NK-92 (cell line): ENCODE data around the gene GALNT9.
"Not testable (repeated sequence)": the region's sequence is repeated elsewhere in the genome, so short reads cannot be mapped to it uniquely, and the experiment has no call there.

Source experiments
- DNase-seq: peaks from one replicate; lab custom pipeline; 2025; ENCODE audit not compliant: unreplicated experiment; lab: John Stamatoyannopoulos, UW

The GALNT9 gene

DNA sequence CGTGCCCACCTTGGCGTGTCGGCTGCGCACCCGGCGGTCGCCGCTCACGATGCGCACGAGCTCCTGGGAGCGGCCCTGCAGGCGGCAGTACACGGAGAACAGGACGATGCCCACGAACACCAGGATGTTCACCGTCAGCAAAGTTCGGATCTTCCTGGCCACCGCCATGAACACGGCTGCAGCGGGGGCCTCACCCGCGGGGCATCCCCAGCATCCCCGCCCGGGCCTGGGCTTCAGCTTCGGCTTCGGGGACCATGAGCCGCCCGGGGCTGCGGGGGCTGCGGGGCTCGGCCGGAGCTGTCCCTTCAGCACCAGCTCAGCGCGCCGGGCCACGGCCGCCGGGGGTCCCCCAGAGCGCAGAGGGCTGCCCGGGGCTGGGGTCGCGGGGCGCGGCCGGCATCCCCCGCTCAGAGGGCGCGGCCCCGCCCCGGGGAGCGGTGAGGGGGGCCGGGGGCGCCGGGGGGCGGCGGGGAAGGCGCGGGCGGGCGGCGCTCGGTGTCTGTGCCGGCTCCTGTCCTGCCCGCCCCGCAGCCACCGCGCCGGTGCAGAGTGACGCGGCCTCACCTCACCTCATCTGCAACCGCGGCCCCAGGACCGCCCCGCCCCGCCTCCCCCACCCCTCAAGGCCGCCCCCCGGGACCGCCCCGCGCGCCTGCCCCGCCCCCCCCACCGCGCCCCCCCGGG, at the start of gene GALNT9:
GALNT9 (minus strand) TSS at position 554 of the 684 bp plus-strand sequence; CDS start at position 168, 386 bp downstream.
- DNase-seq, result no peak

DNA sequence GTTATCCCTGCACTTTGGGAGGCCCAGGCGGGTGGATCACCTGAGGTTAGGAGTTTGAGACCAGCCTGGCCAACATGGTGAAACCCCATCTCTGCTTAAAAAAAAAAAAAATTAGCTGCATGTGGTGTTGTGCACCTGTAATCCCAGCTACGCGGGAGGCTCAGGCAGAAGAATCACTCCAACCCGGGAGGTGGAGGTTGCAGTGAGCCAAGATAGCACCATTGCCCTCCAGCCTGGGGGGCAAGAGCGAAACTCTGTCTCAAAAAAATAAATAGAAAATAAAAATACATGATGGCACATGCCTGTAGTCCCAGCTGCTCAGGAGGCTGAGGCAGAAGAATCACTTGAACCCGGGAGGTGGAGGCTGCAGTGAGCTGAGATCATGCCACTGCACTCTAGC, 49.7 kb upstream of the GALNT9 start:
- DNase-seq, result not testable (repeated sequence)

DNA sequence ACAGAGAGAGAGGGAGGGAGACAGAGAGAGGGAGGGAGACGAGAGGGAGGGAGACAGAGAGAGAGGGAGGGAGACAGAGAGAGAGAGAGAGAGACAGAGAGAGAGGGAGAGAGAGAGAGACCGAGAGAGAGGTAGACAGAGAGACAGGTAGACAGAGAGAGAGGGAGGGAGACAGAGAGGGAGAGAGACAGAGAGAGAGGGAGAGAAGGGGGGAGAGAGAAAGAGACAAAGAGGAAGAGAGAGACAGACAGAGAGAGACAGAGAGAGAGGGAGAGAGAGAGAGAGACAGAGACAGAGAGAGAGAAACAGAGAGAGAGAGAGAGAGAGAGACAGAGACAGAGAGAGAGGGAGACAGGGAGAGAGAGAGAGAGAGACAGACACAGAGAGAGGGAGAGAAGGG, 47.8 kb upstream of the GALNT9 start:
- no peak for DNase-seq

DNA sequence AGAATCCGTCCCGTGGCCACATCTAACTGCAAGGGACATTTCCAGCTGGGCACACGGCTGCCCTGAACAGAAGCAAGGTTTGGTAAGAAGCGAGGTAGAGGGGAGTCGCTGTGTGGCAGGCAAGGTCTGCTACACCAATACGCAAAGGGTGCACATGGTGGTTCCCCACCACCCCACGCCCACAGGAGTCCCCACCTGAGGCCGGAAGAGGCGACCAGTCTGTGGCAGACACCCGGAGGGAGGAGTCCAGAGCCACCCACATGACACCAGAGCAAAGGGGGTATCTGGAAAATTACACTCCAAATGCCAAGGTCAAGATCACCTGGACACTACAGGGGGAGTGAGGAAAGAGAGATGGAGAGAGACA, 47.1 kb upstream of the GALNT9 start:
- DNase-seq, result no peak

DNA sequence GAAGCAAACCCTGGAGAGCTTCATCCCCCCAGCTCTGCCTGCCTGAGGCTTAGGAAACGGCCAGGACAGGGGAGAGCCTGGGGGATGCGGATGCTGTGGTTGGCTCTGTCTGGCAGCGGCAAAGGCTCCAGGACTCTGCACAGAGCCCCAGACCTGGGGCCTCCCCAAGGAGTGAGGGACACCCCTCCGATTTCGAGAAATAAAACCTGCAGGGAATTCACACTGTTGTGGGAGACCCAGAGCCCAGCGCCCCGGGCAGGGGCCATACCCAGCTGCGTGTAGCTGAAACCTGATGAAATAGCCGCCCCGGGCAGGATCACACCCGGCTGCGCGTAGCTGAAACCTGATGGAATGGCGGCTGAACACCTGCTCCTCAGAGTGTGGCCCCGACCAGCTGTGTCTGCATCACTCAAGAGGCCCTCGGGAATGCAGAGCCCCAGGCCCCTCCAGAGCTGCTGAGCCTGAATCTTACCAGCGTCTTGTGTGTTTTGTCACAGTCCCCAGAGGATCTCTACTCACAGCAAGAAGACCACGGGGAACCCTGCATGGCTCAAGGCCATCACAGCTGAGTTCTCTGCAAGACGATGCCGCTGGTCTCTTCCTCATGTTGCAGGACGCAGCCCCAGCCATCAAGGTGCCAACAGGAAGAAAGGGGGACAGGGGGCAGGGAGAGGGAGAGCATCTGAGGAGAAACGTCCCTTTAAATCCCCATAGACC, 46.5 kb upstream of the GALNT9 start:
- DNase-seq, result no peak

DNA sequence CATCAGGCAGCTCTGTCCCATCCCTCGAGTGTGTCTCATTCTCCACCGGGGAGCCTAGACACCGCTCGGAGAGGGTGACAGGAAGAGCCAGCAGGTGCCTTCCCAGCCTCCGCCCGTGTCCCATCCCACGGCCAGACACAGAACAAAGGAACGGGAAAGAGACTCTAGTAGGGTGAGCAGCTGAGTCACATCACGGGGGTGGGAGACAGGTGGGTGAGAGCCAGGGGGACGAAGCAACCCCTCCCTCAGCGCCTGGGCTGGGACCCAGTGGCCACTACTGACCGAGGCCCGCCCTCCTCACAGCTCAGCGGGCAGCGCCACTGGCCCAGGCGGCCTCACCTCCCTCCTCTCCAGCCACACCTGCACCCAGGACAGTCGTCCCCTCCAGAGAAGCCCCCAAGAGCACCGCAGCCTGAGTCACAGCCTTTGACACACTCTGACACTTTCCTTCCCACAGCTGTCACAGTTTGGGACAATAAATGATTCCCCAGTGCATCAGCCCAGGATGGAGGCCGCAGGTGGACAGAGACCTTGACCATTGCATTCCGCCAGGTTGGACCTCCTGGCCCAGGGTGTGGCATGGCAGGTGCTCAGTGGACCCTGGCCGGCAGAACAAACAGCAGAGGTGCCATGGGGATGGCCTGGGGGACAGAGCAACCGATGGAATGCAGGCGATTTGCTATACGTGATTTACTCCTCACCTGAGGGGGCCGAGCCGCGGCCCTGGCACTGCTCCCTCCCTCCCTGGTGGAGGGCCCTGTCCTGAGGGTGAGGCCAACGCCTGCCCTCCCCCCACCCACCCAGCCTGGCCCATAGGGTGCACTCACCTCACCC, 45.4 kb upstream of the GALNT9 start:
- no peak for DNase-seq

DNA sequence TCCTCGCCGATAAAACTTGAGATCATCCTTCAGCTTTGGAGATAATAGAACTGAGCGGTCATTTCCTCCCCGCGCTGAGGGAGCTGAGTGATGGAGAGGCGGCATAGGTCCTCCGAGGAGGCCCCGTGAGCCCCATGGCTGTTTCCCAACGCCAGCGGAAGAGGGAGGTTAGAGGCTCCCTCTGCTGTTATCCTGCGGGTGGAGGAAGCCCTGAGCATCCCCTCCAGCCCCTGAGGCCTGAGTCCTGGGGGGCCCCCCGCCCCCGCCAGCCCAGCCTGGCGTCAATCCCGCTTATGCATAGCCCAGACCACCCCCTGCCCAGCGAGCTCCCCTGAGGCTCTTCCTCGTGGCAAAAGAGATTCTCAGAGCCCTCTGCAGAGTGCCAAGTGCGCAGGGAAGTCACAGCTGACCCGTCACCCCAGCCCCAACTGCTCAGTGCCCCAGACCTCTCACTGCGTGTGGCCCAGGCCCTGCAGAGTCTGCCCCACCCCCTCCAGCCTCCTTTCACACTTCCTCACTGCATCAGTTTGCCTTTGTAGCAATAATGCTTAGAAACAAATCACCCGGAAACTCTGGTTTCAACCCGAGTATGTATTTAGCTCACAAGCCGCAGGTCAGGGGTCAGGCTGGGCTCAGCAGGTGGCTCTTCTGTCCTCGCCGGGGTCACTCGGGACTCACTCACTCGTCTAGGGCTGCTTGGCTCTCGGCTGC, 44.7 kb upstream of the GALNT9 start:
- DNase-seq, result no peak

DNA sequence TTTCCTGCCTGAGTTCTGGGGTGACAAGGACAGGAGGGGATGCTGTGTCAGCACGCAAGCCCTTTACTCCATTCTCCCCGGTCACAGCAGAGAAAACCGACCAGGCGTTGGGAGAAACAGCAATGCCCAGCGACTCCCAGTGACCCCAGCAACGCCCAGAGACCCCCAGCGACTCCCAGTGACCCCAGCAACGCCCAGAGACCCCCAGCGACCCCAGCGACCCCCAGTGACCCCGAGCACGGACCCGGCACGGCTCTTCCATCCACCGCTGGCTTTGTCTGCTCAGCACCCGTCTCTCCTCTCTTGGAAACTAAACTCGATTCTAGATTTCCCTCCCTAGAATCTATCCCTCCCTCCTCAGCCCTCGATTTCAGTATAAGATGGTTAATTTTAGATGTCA, 38.5 kb upstream of the GALNT9 start:
- DNase-seq, result no peak

DNA sequence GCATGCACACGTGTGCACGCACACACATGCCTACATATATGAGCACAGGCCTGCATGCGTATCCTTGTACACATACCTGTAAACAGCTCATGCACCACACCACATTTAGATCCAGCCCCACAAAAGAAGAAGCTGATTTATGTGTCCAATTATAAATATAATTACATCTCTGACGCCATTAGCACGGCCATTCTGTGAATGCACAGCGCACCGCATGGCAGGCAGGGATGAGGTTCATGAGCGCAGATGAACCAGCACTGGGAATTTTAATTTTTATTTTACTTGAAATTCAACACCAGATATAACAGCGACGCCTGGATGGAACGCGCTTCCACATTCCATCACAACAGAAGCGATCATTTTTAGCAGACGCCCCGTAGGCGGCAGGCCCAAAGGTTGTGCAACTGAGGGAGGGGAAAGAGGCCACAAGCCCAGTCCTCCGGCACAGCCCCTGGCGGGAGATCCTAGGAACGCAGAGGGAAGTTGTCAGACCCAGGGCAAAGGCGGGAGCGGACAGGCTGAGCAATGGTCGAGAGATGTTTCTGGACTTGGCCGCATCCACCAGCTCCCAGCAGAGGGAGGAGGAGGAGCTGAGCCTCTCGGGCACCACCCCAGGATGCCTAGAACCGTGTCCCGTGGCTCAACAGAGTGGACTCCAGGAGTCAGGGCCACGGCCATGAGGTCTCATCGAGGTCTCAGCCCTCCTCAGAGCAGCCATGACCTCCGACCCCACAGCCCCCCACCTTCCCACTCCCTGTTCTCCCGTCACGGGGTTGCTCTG, 37.9 kb upstream of the GALNT9 start:
- no peak for DNase-seq

DNA sequence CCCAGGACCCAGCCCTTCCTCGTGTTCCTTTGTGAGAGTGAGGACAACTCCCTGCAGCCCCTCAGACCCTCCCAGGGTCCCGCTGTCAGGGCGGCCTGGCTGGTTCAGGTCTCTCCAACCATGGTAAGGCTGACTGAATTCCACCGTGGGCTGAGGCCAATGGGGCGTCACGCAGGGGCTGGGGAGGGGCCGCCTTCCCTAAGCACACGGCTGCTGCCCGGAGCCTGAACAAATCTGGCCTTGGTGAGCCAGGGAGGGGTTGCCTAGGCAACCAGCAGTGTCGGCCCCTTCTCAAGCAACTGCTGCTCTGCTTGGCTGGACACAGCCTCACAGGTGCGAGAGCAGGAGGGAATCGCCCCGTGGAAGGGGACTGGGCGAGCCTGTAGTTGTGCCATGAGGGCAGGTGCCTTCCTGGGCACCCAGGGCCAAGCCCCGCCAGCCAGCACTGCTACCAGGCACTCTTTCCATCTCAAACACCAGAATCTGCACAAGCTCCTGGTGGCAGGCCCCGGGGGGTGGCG, 37.0 kb upstream of the GALNT9 start:
- DNase-seq, result no peak

DNA sequence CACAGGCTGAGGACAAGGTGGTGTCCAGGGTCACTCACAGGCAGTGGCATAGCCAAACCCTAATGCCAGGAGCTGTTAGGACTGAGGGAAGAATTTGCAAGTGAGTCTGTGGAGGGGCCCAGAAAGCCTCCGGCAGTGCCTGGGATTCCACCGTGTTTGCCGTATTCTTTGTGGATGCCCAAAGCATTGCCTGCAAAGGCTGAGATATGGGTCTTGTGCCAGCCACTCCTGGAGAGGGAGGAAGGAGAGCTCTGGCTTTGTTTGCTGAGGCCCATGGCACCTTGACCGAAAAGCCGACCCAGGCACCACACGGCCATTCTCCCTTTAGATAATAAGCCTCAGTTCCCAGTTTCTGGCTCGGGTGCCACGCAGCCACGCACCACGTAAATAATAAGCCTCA, 35.8 kb upstream of the GALNT9 start:
- no peak for DNase-seq

DNA sequence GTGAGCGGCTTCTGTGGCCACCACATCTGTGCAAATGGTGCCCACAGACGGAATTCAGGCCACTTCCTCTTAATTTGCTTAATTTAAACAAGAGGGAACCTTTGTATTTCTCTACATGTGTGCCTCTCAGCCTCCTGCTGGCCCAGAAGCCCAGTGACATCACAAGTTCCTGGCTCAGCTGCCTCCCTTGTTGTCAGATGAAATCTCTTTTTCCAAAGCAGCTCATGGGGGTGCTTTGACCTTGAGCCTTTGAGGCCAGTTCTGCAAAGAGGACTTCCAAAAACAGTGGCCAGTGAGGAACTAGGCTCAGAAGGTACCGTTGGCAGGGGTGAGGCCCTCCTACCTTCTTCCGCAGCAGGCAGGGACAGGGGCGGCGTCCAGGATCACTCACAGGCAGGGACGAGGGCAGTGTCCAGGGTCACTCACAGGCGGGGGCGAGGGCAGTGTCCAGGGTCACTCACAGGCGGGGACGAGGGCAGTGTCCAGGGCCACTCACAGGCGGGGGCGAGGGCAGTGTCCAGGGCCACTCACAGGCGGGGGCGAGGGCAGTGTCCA, 35.0 kb upstream of the GALNT9 start:
- DNase-seq, result no peak

DNA sequence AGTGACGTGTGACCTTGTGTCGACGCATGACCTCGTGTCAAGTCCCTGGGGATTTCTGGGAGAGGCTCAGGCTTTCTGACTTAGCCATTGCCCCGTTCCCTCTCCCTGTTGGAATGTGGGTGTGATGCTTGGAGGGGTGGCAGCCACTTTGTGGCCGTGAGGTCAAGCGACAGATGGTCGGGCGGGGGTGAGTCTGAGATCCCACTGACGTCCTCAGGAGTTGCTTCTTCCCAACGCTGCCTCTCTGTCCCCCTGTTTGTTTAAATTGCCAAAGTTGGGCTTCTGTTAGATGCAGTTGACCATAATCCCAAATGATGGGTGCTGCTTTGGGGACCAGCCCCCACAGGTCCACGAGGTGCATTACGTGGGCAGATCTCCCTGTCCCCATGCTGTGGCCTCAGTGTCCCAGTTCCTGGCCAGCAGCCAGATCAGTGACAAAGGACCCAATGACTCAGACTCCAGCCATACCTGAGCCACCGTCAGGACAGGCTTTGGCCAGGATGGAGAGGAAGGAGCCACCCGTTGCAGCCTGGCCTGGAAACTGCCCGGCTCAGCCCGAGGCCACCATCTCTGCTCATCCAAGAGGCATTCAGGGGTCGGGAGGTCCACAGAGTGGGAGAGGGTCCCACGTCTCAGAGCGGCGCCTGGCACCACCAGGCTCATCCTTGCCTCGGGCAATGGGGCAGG, 34.4 kb upstream of the GALNT9 start:
- DNase-seq, result no peak

DNA sequence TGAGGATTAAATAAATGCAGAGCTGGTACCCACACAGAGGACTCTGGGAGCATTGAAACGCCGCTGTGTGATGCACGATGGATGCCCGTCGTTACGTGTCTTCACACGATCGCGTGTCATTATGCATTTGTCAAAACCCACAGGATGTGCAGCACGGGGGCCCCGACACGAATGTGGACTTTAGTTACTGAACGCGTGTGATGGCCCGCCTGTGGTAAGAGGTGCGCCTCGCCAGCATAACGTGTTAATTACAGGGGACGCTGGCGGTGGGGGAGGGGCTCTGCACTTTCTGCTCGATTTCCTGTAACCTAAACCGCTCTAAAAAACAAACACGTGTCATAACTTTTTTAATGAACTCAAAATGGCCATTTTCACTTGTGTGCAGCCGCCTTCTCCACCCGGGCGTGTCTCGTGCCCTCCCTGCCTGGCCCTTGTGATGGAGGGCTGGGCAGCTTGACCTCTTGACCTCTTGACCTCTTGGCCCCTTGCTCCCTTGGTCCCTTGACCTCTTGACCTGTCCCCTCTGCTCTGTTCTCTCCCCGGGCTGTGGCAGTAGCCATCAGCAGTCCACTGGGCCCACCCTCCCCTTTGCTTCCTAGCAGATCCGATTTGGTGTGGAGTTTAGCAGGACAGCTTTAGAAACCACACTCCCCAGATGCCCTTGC, 33.7 kb upstream of the GALNT9 start:
- no peak for DNase-seq

DNA sequence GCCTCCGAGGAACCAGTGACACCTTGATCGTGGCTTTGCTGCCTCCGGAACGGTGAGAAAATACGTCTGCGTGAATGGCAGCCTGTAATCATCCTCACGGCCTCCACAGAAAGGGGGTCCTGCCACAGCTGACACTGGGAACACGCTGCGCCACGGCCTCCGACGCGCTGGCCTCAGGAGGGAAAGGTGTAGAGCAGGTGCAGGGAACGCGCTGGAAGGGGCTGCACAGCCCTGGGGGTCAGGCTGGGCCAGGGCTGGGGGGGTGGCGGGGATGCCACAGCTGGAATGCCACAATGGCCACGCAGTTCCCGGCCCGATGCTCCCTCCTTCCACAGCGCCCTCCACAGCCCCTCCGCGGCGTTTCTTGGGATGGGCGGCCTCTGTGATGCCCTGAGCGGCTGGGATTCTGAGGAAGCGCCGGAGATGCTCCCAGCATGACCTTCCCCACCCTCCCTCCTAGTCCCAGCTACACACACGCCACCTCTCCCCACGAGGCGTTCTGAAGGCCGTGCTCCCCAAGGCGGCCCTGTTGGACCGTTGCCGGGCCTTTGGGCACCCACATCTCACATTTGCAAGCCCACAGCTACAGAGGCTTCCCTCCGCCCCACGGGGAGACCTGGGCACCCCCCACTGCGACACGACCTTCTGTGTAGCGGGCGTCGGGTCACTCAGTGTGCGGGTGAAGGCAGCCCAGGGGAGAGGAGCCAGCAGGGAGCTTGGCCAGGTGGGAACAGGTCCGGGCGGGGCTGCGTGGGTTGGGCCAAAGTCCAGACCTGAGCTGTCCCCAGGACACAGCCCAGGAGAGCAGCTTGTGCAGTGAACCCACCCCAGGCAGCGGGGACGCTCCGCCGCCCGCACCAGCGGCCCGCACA, 31.8 kb upstream of the GALNT9 start:
- no peak for DNase-seq

DNA sequence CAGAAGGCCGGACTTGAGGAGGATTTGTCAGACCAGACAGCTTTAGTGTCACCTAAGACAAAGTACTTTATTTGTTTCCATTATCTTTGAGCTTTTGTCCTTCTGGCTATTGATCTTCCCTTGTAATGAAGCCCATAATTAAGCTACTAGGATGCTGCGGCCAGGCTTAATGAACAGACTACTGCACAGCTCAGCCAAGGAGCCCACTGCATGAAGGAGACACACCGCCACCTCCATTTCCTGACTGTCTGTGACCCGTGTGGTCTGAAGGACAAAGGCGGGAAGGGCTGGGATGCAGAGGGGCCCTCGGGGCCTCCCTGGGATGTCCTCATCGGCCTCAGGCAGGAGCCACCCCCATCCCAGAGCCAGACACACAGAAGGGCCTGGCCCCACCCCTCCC, 31.0 kb upstream of the GALNT9 start:
- no peak for DNase-seq

DNA sequence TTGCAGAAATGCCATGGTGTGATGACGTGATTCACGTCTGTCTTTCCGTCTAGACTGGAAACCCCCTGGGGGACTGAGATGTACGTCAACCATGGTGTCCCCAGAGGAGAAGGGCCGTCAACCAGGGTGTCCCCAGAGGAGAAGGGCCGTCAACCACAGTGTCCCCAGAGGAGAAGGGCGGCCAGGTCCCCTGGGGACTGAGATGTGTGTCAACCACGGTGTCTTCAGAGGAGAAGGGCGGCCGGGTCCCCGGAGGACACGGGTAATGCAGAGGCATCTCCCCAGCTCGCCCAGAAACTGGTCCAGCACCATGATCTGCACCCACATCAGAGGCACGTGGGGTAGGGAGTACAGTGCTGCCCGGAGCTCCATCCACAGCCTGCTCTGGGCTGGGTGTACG, 30.6 kb upstream of the GALNT9 start:
- no peak for DNase-seq

DNA sequence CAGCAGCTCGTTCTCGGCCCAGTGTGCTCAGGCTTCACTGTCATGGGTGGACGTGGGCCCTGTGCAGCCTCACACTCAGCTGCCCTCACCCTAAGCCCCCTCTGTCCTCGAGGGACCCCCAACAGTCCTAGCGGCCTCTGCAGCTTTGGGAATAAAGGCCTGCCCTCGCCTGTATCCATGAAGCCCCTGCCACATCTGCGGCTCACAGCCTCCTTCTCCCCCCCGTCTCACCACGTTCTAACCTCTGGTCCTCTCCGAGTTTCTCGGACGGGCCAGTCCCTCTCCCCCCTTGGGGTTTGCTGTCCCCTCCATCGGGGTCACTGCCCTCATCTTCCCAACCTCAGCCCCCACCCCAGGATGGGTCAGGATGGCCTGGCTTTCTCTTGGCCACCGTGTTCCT, 30.2 kb upstream of the GALNT9 start:
- no peak for DNase-seq
